ENCODE data around the gene SMARCE1. TPM values are rescaled to one million over a fixed set of nuclear protein-coding genes. Genes with fewer than 3 reads are reported as not detected.

The SMARCE1 gene
- total RNA-seq, 2 experiments from 2014 or later = 75.9 to 109 TPM

- Histone ChIP-seq H4K20me1 (ENCODE audit: insufficient read depth, low read length) (no peaks in the 10 kb centered on the region), H3K9me2 (ENCODE audit: insufficient read depth, low read length) (no peaks in the 10 kb centered on the region), H3K27ac (ENCODE audit: low read depth, low read length, poor library complexity, severe bottlenecking) (no peak overlapping the region), H3K4me1 (ENCODE audit: insufficient read depth, low read length, poor library complexity, severe bottlenecking) (no peaks in the 10 kb centered on the region), H2AFZ (ENCODE audit: low read length) (no peak overlapping the region), H3K79me2 (ENCODE audit: insufficient read depth, low read depth, low read length) (no peaks in the 10 kb centered on the region), H3K4me2 (ENCODE audit: low read length) (no peak overlapping the region), H3K36me3 (ENCODE audit: insufficient read depth, low read length) (no peaks in the 10 kb centered on the region), H3K4me3 (ENCODE audit: low read depth, low read length, poor library complexity, severe bottlenecking) (no peak overlapping the region), H3K9me3 (ENCODE audit: low read length) (no peaks in the 10 kb centered on the region)
- POLR2A ChIA-PET = interaction anchor here (0.6 kb wide), 1 partner anchor 47 kb away, joined by 3 read pairs; no protein-coding TSS in a partner anchor
- intact Hi-C loops (cut with micrococcal nuclease; ENCODE audit: unreplicated experiment) = no loop called here
- BruUV-seq (replicated peaks) = no TSS peak
- CTCF ChIA-PET (ENCODE audit: unreplicated experiment) = no interaction called here
- no peak for TF ChIP-seq EZH2phosphoT487 (IDR thresholded peaks at IDR 0.05; ENCODE audit: borderline replicate concordance, low read depth, low read length)
- no peak for TF ChIP-seq CTCF (conservative IDR thresholded peaks at IDR 0.05; ENCODE audit: low read length)
- DNase-seq (ENCODE audit: low spot score) = no peak
These were observed 39.5 kb downstream of the SMARCE1 start for GRCh38 chr17:40608061-40608581.

- POLR2A ChIA-PET = interaction anchor here (0.6 kb wide), 2 partner anchors 48 to 104 kb away, joined by 3 read pairs; no protein-coding TSS in a partner anchor
- intact Hi-C loops (cut with micrococcal nuclease; ENCODE audit: unreplicated experiment) = no loop called here
- no TSS peak for BruUV-seq (replicated peaks)
- TF ChIP-seq CTCF (conservative IDR thresholded peaks at IDR 0.05; ENCODE audit: low read length) (no peak), EZH2phosphoT487 (IDR thresholded peaks at IDR 0.05; ENCODE audit: borderline replicate concordance, low read depth, low read length) (no peak)
- no peak overlapping the region for H2AFZ ChIP-seq (ENCODE audit: low read length)
- CTCF ChIA-PET (ENCODE audit: unreplicated experiment) = no interaction called here
- no peaks in the 10 kb centered on the region for H3K9me3 ChIP-seq (ENCODE audit: low read length)
- H3K79me2 ChIP-seq (ENCODE audit: insufficient read depth, low read depth, low read length) = no peaks in the 10 kb centered on the region
- H3K36me3 ChIP-seq (ENCODE audit: insufficient read depth, low read length) = no peaks in the 10 kb centered on the region
- H3K4me1 ChIP-seq (ENCODE audit: insufficient read depth, low read length, poor library complexity, severe bottlenecking) = no peaks in the 10 kb centered on the region
- no peak overlapping the region for H3K4me2 ChIP-seq (ENCODE audit: low read length)
- H4K20me1 ChIP-seq (ENCODE audit: insufficient read depth, low read length) = no peaks in the 10 kb centered on the region
- no peak overlapping the region for H3K4me3 ChIP-seq (ENCODE audit: low read depth, low read length, poor library complexity, severe bottlenecking)
- no peaks in the 10 kb centered on the region for H3K9me2 ChIP-seq (ENCODE audit: insufficient read depth, low read length)
- no peak for DNase-seq (ENCODE audit: low spot score)
- H3K27ac ChIP-seq (ENCODE audit: low read depth, low read length, poor library complexity, severe bottlenecking) = no peak overlapping the region
These were observed 40.0 kb downstream of the SMARCE1 start for GRCh38 chr17:40607641-40608040.

- POLR2A ChIA-PET = interaction anchor here (0.6 kb wide), 1 partner anchor 105 kb away, joined by 3 read pairs; no protein-coding TSS in a partner anchor
- no peaks in the 10 kb centered on the region for H3K9me2 ChIP-seq (ENCODE audit: insufficient read depth, low read length)
- DNase-seq (ENCODE audit: low spot score) = no peak
- CTCF ChIA-PET (ENCODE audit: unreplicated experiment) = no interaction called here
- intact Hi-C loops (cut with micrococcal nuclease; ENCODE audit: unreplicated experiment) = no loop called here
- H4K20me1 ChIP-seq (ENCODE audit: insufficient read depth, low read length) = no peaks in the 10 kb centered on the region
- no peak overlapping the region for H3K4me2 ChIP-seq (ENCODE audit: low read length)
- H2AFZ ChIP-seq (ENCODE audit: low read length) = no peak overlapping the region
- H3K27ac ChIP-seq (ENCODE audit: low read depth, low read length, poor library complexity, severe bottlenecking) = no peak overlapping the region
- H3K4me1 ChIP-seq (ENCODE audit: insufficient read depth, low read length, poor library complexity, severe bottlenecking) = no peaks in the 10 kb centered on the region
- no peak for TF ChIP-seq CTCF (conservative IDR thresholded peaks at IDR 0.05; ENCODE audit: low read length)
- TF ChIP-seq EZH2phosphoT487 (IDR thresholded peaks at IDR 0.05; ENCODE audit: borderline replicate concordance, low read depth, low read length) = no peak
- no peak overlapping the region for H3K4me3 ChIP-seq (ENCODE audit: low read depth, low read length, poor library complexity, severe bottlenecking)
- BruUV-seq (replicated peaks) = no TSS peak
- H3K9me3 ChIP-seq (ENCODE audit: low read length) = no peaks in the 10 kb centered on the region
- no peaks in the 10 kb centered on the region for H3K36me3 ChIP-seq (ENCODE audit: insufficient read depth, low read length)
- no peaks in the 10 kb centered on the region for H3K79me2 ChIP-seq (ENCODE audit: insufficient read depth, low read depth, low read length)
These were observed 40.9 kb downstream of the SMARCE1 start for GRCh38 chr17:40606548-40607353.
